GM21526 (cell line): Measurements from ENCODE around the gene SLC39A11.

Experiments used
- ATAC-seq: cut with Tn5 transposase; IDR thresholded peaks from one replicate; pipeline ENCODE4 v1.9.1; 2021; ENCODE audit warnings: moderate library complexity; ENCODE audit not compliant: unreplicated experiment, low FRiP score

The SLC39A11 gene

DNA sequence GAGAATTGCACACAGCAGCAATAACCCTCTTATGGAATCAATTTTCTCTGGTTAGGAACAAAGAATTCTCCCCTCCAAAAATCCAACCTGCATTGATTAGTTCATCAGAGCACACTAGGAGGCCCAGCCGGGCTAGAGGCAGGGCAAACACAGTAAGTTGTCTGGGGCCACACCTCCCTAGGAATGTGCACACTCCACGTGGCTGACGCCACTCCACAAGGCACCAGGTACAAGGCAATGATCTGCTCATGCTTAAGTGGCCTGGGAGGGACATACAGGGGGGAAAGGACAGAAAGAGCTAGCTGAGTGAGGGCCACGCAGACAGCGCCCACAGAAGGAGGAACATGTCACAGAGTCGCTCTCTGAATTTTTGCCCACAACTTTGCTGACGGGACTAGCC, 107.6 kb downstream of the SLC39A11 start:
- no peak for ATAC-seq

DNA sequence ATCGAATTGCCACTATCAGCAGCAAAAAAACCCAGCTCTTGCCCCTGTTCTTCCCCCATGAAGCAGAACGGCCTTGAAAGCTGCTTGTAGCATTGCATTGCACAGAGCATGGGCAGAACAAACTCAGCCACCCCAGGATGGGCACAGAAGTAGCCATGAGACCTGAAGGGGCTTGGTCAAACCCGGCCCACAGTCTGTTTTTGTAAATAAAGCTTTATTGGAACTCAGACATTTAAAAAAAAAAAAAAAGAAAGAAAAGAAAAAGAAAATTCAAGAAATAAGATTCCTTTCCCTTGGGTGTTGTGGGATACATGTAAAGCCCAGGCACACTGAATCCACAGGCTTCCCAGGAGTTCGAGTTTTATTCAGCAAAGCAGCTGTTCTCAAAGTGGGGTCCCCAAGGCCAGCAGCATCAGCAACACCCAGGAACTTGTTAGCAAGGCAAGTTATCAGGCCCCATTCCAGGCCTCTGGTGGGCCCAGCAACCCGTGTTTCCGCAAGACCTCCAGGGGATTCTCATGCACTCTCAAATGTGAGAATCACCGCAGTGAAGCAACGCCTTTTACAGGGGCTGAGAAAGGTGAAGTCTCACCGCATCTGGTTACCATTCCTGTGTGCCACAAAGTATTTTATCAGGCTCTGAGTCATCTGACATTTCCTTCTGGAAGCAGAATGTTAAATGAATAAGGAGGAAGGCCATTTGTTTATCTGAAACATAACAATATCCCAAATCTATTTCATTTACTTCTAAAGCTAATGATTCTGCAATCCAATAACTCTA, 108.2 kb downstream of the SLC39A11 start:
- ATAC-seq = no peak

DNA sequence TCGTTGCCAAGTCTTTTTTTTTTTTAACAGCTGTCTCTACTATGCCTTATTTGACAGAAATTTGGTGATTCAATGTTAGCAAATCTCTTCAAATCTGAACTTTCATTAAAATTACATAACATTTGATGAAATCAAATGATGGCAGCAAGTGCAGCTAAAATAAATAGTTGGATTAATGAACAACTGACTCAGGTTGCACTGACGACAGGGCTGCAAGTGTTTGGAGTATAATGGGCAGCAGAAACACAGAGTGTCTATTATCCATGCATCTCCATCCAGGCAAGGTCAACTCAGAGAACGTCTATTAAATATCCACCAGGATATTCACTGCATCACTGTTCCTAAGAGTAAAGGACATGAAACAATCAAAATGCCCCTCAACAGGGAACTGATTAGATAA, 109.8 kb downstream of the SLC39A11 start:
- ATAC-seq = no peak

DNA sequence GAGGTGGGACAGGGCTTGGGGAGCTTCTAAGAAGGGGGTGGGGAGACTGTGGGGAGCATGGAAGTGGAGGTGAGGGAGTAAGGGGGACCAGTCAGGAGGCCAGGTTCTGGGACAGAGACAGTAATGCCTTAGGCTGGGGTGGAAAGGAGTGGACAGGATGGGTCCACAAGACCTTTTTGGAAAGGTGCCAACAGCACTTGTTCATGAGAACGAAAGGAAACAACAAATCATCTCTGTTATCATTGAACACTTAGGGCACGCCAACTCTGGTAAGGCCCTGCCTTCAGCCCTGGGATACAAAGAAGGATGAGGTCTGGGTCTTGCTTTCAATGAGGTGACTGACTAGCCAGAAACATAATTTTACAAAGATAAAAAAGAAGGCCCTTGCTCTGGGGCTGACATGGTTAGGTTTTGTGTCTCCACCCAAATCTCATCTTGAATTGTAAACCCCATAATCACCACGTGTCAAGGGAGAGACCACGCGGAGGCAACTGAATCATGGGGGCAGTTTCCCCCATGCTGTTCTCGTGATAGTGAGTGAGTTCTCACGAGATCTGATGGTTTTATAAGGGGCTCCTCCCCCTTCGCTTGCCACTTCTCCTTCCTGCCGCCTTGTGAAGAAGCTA, 113.8 kb downstream of the SLC39A11 start:
- no peak for ATAC-seq

DNA sequence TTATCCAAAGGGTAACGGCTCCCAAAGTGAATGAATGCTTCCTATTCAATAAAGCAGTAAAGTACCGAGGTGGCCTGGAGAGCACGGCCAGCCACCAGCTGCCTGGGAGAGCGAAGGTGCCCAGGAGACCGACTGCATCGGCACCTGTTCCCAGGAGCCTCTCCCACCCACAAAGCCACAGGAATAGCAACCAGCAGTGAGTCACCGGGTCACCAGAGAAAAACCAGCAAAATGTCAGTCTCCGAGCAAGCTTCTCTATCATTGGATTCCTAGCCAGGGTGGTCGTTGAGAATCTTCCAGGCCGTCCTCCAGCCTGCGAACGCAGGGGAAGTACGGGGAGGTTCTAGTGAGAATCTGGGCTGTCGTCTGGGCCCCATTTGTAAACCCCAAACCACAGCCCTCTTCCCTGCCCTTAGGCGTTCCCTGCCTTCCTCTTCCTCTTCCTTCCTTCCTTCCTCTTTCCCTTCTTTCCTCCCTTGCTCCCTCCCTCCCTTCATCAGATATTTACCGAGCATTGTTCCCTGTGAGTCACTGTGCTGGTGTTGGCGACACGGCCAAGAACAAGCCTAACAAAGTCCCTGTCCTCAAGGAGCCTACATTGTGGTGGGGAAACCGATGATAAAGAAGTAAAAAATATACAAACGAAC, 114.6 kb downstream of the SLC39A11 start:
- ATAC-seq = no peak

DNA sequence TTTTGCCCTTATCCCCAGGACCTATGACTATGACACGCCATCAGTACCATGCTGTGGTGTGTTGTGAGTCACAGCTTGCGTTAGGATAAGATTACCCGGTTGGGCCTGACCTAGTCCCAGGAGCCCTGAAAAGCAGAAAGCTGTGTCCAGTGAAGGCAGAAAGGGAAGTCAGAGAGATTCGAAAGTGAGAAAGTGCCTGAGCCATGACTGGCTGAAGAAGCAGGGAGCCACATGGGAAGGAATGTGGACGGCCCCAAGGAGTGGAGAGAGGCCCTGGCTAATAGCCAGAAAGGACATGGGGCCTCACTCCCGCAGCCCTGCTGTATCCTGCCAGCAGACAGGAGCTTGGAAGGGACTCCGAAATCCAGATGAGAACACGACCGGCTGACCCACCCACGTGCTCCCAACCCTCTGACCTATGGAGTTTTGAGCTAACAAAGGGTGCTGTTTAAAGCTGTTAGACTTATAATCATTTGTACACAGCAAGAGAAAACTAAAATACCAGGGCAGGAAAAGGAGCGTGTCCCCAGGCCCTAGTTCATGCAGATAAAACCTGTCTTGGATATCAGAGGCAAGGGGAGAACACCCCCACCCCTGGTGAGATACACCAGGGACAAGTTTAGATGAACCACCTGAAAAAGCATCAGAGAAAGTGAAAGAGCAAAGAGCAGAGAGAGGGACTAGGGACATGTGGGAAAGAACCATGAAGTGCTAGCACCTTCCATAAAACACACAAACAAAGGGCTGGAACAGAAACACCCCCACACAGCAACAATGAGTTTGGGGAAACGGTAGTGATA, 115.3 kb downstream of the SLC39A11 start:
- no peak for ATAC-seq

DNA sequence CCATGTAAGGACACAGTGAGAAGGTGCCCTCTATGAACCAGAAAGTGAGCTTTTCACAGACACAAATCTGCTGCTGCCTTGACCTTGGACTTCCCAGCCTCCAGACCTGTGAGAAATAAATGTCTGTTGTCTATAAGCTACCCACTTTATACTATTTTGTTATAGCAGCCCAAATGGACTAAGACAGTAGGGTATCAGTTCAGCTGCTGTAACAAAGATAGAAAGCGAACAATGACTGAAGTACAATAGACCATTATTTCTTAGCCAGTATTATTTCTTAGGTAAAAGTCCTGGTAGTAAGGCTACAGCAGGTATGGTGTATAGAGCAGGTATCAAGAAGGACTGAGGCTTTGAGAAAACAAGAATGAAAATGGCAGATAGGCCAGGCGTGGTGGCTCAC, 117.0 kb downstream of the SLC39A11 start:
- no peak for ATAC-seq

DNA sequence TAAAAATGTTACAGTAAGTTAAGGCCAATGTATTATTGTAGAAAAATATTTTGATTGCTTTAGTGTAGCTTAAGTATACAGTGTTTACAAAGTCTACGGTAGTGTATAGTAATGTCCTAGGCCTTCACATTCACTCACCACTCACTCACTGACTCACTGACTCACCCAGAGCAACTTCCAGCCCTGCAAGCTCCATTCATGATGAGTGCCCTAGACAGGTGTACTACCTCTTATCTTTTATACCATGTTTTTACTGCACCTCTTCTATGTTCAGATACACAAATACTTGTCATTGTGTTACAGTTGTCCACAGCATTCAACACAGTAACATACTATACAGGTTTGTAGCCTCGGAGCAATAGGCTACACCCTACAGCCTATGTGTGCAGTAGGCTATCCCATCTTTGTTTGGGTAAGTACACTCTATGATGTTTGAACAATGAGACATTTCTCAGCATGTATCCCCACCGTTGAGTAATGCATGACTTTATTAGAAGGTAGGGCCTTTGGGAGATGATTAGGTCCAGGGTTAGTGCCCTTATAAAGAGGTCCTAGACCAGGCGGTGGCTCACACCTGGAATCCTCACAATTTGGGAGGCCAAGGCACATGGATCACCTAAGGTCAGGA, 117.8 kb downstream of the SLC39A11 start:
- ATAC-seq = no peak

DNA sequence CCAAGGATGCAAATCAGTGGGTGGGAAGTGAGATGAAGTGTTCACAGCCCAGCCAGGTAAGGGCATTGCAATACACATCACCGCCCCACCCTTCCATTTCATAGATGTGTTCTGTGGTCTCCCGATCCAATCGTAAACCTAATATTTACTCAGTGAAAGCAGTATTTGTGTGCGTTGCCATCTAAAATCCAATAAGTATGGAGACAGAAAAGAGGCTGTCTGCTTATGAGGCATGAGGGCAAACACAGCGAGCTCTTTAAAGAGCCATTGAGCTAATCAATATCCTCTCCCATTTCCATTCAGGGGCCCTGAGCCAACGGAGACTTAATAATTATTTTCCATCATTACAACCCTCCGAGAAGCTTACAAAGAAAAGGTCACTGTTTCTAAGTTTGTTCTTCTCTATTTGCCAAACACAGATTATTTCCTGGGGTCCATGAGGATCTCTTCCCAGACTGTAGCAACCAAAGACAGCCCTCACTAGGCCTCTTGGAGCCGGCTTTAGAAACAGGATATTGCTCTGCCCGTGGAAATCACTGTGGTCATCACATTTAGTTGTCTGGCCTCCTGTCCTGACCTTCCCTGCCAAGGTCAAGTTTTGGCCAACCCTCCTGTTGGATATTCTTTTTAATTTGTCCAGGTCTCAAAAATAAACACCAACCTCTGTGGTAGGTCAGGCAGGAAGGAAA, 120.1 kb downstream of the SLC39A11 start:
- no peak for ATAC-seq

DNA sequence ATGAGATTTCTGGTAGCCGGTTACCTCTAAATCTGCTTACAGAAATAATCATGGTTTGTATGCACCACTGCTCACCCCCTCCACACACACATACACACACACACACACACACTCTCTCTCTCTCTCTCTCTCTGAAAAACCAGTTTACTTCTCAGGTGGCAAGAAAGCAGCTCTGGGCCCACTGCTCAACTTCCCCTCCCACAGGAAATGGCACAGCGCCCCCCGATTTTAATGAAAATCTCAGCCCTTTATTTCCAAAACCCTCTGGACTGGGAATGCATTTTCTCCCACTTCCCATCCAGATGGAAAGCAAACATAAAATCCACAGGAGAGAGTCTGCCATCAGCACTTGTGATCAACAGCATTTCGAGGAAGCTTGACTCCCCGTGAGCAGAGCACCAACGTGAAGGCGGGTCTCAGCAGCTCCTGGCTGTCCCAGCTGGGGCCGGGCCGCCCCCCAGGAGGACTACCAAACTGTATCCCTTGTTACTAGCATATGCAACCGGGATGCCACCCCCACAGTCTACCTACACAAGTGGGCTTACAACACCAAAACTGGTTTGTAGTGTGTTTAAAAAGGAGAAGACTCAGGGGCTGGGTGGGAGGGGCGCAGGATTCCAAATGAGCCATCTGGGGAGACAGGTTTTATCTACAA, 121.1 kb downstream of the SLC39A11 start:
- ATAC-seq = no peak

DNA sequence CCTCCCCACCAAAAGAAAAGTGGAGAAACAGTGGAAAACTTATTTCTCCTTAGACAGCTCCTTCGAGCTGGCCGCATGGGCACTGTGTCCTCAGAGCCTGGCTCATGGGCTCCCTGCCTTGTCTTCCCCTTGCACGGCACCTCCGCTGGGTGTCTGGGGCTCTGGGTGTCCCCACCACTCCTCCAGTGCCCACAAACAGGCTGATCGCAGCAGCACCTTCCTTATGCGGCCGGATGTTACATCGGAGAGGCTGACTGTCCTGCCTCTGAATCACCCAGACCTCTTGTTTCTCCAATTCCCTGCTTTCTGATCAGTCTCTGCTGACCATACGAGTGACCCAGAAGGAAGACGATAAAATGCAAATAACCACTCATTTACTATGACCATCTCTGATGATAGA, 121.7 kb downstream of the SLC39A11 start:
- no peak for ATAC-seq

DNA sequence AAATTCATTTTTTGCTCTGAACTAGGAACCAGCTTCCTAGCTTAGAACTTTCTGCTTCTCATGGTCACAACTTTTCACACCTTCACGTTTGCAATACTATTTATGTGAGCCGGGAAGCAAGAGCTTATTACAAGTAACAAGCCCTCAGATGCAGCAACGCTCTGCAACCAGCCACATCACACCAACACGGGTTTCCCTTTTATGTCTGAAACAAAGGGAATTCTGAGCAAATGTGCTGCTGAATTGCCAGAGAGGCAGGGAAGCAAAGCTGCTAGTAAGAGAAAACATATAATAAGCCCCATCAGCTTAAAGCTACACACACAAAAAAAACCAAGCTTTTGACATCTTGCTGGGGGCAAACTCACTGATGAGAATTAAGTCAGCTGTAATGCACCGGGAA, 122.2 kb downstream of the SLC39A11 start:
- no peak for ATAC-seq

DNA sequence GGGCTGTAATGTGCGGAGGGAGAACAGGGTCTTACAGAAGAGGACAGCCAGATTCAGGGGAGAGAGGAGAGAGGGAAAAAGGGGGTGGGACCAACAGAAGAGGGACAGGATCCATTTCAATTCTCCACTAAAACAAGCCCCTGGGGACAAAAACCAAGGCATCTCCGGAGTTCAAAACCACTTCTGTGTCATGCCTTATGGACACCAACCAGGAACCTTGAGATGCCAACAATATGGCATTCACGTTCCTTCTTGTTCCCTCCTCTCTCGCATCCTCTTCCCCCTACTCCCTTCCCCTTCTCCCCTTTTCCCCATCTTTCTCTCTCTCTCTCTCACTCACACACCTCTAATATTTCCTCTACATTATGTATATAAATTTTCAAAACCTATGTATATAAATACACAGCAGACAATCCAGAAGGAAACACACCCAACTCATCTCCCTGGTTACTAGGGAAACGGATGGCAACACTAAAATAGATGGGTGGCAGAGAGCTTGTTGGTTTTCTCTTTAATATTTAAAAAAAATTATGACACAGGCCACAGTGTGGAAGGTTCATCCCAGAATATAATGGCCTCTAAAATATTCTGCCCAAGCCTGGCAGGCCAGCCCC, 123.1 kb downstream of the SLC39A11 start:
- ATAC-seq = no peak

DNA sequence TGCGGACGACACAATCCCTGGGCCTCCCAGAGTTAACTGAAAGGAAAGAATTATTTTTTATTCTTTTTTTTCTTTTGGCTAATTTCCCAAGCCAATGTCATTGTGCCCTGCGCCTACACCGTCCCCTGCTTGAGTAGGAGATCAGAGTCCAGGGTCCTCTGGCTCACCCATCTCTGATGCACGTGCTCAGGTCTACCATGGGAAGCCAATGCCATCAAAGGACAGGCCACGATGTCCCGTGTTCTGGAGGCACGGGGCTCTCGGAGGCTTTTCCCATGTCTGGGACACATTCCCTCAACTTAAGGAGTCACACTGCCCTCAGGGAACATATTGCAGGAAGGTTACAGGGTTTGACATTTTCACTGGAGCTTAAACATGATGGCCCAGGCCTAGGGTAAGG, 123.7 kb downstream of the SLC39A11 start:
- ATAC-seq = no peak

DNA sequence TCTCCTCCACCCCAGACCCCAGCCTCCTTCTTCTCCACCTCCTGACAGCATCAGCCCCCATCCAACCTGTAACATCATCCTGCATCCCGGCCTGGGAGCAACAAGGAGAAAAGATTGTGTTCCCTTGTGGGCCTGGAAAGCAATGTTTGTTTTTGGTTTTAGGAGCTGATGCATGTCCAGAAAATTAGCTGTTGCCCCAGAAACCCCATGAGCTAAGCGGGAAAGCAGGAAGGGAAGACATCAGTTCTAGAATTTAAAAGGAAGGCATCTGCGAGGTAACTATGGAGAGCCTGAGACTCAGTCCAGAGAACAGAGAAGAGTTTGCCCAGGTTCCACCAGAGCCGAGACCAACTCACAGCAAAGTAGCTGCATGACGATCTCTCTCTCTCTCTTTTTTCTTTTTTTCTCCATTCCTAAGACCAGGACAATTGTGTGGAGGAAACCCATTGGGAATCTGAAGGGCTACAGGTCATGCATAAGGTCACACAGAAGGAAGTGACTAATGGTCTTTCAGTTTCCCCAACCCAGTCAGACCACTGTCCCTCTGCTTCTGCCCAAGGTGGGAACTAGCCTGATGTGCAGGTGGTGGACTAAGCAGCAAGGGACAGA, 124.4 kb downstream of the SLC39A11 start:
- ATAC-seq = no peak

DNA sequence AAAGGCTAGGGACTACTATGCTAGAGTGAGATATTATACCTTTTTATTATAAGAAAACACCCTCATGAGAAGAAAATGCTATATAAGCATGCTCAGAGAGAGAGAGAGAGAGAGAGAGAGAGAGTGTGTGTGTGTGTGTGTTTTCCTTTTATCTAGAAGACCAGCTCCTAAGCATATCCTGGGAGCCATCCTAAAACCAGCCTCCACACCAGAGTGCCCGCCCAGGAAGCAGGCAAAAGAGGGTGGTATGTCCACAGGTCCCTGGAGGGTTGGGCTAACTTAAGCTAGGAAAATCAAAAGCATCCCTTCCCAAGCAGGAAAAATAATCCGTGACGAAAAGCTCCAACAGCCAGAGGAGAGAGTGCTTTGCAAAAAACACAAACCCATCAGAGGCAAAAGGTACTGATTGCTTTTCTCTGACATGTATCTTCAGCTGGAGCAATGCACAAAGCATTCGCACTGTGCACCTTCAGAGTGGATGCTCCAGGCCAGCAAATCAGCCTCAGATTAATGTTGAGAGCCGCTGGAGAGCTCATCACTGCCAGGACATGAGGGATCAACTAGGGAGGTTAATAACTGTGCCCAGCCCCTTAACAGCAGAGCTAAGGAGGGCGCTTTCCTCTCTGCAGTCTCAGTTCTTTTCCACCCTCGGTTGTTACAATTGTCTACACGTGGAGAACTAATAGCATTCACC, 125.1 kb downstream of the SLC39A11 start:
- no peak for ATAC-seq

DNA sequence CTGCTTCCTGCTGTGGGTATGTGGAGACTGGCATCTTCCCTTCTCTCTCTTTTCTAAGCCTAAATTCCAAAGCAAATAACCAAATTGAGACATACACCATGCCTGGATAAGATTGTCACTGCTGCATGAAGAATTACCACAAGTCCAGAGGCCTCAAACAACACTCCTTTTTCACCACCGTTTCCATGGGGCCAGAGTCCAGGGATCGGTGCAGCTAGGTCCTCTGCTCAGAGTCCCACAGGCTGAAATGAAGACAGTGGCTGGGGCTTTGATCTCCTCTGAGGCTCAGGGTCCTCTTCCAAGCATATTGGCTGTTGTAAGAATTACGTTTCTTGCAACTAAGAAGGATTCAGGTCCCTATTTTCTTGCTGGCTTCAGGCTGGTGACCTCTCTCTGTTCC, 130.4 kb downstream of the SLC39A11 start:
- ATAC-seq = no peak
